Lower lobe of right lung (tissue), 2 donors: Measurements from ENCODE around the gene SSR1. TPM values are rescaled to one million over a fixed set of nuclear protein-coding genes. Genes with fewer than 3 reads are reported as not detected.
"Not testable (repeated sequence)": the region's sequence is repeated elsewhere in the genome, so short reads cannot be mapped to it uniquely, and the experiment has no call there.

ENCODE experiments used
- ATAC-seq, 2 donors: fragments of 200-7000 bp; cut with Tn5 transposase; one replicate each; pipeline ENCODE4 v1.9.1; 2020 to 2022; ENCODE audit warnings: mild to moderate bottlenecking in 2 of 2, moderate library complexity in 2 of 2
- DNase-seq: peaks from one replicate; pipeline ENCODE4 v3.0.0-alpha.2; 2020
- H3K27ac ChIP-seq: fragments of 200-600 bp; one replicate; pipeline ENCODE4 v1.8.0; 2022
- H3K27me3 ChIP-seq: fragments of 200-600 bp; one replicate; pipeline ENCODE4 v1.8.0; 2022; ENCODE audit warnings: low read depth
- H3K36me3 ChIP-seq: fragments of 200-600 bp; one replicate; pipeline ENCODE4 v1.8.0; 2022; ENCODE audit warnings: mild to moderate bottlenecking
- H3K4me1 ChIP-seq: fragments of 200-600 bp; one replicate; pipeline ENCODE4 v1.8.0; 2022
- H3K4me3 ChIP-seq: fragments of 200-600 bp; one replicate; pipeline ENCODE4 v1.8.0; 2022; ENCODE audit warnings: mild to moderate bottlenecking
- H3K9me3 ChIP-seq: fragments of 200-600 bp; one replicate; pipeline ENCODE4 v1.8.0; 2022
- CTCF ChIP-seq: fragments of 200-600 bp; IDR thresholded peaks from one replicate; pipeline ENCODE4 v1.8.0; 2022; ENCODE audit warnings: antibody characterized with exemption, mild to moderate bottlenecking
- intact Hi-C: fragments of 100-400 bp; cut with DNase I; formaldehyde crosslinking; loops from one replicate; pipeline ENCODE4 v1.11.0; 2022
- total RNA-seq: library from RNA; stranded (reverse); fragmentation: NEBNext Ultra II Directional; extraction: Animal tissue kit (Norgen Biotek cat#: 25700); gene quantifications from one replicate; pipeline ENCODE4 v1.2.1, GENCODE V29; 2021
- donor health status: DM: no; HTN: yes; CAD: no; lungs with severe emphysema.

Gene SSR1
- total RNA-seq, 1 donor from 2014 or later, result 127 TPM

DNA sequence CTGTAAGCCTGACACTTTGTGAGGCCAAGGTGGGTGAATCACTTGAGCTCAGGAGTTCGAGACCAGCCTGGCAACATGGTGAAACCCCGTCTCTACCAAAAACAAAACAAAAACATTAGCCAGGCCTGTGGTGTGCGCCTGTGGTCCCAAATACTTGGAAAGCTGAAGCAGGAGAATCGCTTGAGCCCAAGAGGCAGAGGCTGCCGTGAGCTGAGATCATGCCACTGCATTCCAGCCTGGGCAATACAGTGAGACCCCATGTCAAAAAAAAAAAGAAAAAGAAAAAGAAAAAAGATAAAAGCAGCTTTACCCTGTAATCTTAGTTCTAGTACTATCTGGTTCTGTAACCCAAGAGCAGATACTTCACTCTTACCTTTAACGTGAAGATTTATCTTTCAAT is 27.6 kb downstream of the SSR1 start:
- Histone ChIP-seq H3K4me1 (no peaks in the 10 kb centered on the region), H3K9me3 (no peaks in the 10 kb centered on the region), H3K27me3 (no peaks in the 10 kb centered on the region), H3K27ac (no peak overlapping the region), H3K36me3 (peaks cover 62% of the 10 kb centered on the region), H3K4me3 (no peak overlapping the region)
- ATAC-seq, result no peak
- TF ChIP-seq CTCF, result no peak
- intact Hi-C loops, result loop anchor here (10.0 kb wide), 1 partner anchor 109 kb away; no protein-coding TSS in a partner anchor
- no peak for DNase-seq

- intact Hi-C loops, result loop anchor here (10.0 kb wide), 1 partner anchor 111 kb away; no protein-coding TSS in a partner anchor
- ATAC-seq, result peak; percentile 61 to 84
- no peak overlapping the region for H3K27ac ChIP-seq
- no peak for TF ChIP-seq CTCF
- no peaks in the 10 kb centered on the region for H3K4me1 ChIP-seq
- H3K9me3 ChIP-seq, result no peaks in the 10 kb centered on the region
- DNase-seq, result no peak
- no peak overlapping the region for H3K4me3 ChIP-seq
- H3K27me3 ChIP-seq, result no peaks in the 10 kb centered on the region
- peaks cover 44% of the 10 kb centered on the region for H3K36me3 ChIP-seq
These were observed 29.3 kb downstream of the SSR1 start for GRCh38 chr6:7283676-7284075.

DNA sequence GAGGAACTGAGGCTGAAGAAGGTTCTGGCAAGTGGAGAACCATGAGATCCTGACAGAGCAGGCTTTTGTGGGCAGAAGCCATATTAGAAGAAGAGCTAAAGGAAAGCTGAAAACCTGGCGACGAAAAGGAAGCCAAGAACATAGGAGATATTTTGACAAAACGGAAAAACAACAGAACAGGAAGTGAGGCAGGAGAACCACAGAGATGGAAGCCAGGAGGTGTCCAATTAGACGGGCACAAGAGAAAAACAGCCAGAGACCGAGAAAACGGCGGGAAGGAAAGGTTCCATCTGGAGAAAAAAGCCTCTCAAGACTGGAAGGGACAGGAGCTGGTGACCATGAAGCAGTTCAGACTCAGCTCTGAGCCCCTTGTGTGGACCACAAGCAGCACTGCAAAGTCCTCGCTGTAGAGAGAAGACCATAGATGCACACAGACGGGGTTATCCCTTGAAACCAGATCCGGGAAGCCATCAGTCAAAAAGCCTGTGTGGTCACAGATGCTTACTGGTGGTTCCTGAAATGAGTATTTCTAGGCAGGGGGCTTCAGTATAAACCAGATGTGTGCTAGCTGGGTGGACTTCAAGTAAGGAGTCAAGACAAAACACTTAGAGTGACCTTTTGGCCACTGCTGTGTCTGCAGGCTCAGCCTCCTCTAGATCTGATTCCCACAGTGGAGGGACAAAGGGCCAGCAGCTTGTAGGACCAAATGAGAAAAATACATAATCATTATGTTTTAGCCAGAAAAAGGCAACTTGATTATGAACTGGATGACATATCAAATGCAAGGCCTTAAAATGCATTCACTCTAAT is 30.7 kb downstream of the SSR1 start:
- H3K4me3 ChIP-seq, result no peak overlapping the region
- H3K27me3 ChIP-seq, result no peaks in the 10 kb centered on the region
- TF ChIP-seq CTCF, result no peak
- H3K27ac ChIP-seq, result no peak overlapping the region
- peaks cover 6% of the 10 kb centered on the region for H3K4me1 ChIP-seq
- DNase-seq, result no peak
- H3K9me3 ChIP-seq, result no peaks in the 10 kb centered on the region
- intact Hi-C loops, result loop anchor here (10.0 kb wide), 1 partner anchor 112 kb away; no protein-coding TSS in a partner anchor
- peaks cover 30% of the 10 kb centered on the region for H3K36me3 ChIP-seq
- no peak for ATAC-seq

- Histone ChIP-seq H3K27ac (no peak overlapping the region), H3K4me3 (no peak overlapping the region), H3K9me3 (no peaks in the 10 kb centered on the region), H3K27me3 (no peaks in the 10 kb centered on the region), H3K36me3 (no peaks in the 10 kb centered on the region), H3K4me1 (peaks cover 6% of the 10 kb centered on the region)
- intact Hi-C loops, result no loop called here
- DNase-seq (no peak), ATAC-seq (no peak)
- peak; percentile 10 for TF ChIP-seq CTCF
These were observed 36.8 kb downstream of the SSR1 start for GRCh38 chr6:7276199-7276524.

- DNase-seq, H3K4me3 ChIP-seq, H3K9me3 ChIP-seq, H3K36me3 ChIP-seq, intact Hi-C loops, H3K27ac ChIP-seq, ATAC-seq, H3K27me3 ChIP-seq, H3K4me1 ChIP-seq: not testable (repeated sequence)
These were observed 38.5 kb downstream of the SSR1 start for GRCh38 chr6:7274525-7274924.

- TF ChIP-seq CTCF, result no peak
- Histone ChIP-seq H3K4me1 (peaks cover 6% of the 10 kb centered on the region), H3K4me3 (no peak overlapping the region), H3K27ac (no peak overlapping the region), H3K9me3 (no peaks in the 10 kb centered on the region), H3K36me3 (no peaks in the 10 kb centered on the region), H3K27me3 (no peaks in the 10 kb centered on the region)
- DNase-seq (no peak), ATAC-seq (no peak)
- intact Hi-C loops, result no loop called here
These were observed 39.3 kb downstream of the SSR1 start for GRCh38 chr6:7273709-7274108.
